NT2/D1 (cell line): Measurements from ENCODE around the gene PEAK3.

Source experiments
- SUZ12 ChIP-seq: IDR thresholded peaks from 2 replicates; pipeline ENCODE4 v1.6.1; 2011; ENCODE audit not compliant: insufficient read length, insufficient read depth; ENCODE audit errors: extremely low read depth
- YY1 ChIP-seq: IDR thresholded peaks from 2 replicates; pipeline ENCODE4 v1.6.1; 2011; ENCODE audit not compliant: insufficient read length, insufficient read depth
- ZNF274 ChIP-seq: IDR thresholded peaks from 2 replicates; pipeline ENCODE4 v1.6.1; 2011; ENCODE audit warnings: mild to moderate bottlenecking, low read depth, low read length

DNA sequence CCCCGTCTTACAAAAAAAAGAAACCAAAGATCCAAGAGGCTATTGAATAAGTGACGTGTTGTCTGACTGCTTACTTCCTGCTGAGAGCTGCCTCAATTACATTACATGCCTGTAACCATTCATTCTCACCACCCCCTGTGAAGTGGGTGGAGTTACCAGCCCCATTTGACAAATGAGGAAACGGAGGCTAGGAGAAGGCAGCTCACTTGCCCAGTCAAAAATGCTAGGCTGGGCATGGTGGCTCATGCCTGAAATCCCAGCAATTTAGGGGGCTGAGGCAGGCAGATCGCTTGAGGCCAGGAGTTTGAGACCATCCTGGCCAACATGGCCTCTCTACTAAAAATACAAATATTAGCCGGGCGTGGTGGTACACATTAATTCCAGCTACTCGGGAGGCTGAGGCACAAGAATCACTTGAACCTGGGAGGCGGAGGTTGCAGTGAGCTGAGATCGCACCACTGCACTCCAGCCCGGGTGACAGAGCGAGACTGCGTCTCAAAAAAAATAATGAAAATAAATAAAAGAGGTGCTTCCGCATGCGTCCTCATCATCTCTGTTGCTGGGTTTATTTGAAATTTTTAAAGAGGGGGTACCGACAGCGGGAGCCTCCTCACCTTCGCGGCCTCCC, 45.9 kb upstream of the PEAK3 start:
- TF ChIP-seq YY1: no peak
- TF ChIP-seq ZNF274: no peak
- TF ChIP-seq SUZ12: no peak
